GM18507 (cell line): Measurements from ENCODE around the gene WNT4.

Source experiments
- DNase-seq: peaks from one replicate; pipeline ENCODE4 v3.0.0; 2011; ENCODE audit warnings: low read depth; ENCODE audit not compliant: insufficient read length; ENCODE audit errors: extremely low spot score
- FAIRE-seq: peaks from 2 replicates; lab custom pipeline; 2011; peaks lifted over from hg19 to GRCh38; lab: Jason Lieb, UNC

Gene WNT4

DNA sequence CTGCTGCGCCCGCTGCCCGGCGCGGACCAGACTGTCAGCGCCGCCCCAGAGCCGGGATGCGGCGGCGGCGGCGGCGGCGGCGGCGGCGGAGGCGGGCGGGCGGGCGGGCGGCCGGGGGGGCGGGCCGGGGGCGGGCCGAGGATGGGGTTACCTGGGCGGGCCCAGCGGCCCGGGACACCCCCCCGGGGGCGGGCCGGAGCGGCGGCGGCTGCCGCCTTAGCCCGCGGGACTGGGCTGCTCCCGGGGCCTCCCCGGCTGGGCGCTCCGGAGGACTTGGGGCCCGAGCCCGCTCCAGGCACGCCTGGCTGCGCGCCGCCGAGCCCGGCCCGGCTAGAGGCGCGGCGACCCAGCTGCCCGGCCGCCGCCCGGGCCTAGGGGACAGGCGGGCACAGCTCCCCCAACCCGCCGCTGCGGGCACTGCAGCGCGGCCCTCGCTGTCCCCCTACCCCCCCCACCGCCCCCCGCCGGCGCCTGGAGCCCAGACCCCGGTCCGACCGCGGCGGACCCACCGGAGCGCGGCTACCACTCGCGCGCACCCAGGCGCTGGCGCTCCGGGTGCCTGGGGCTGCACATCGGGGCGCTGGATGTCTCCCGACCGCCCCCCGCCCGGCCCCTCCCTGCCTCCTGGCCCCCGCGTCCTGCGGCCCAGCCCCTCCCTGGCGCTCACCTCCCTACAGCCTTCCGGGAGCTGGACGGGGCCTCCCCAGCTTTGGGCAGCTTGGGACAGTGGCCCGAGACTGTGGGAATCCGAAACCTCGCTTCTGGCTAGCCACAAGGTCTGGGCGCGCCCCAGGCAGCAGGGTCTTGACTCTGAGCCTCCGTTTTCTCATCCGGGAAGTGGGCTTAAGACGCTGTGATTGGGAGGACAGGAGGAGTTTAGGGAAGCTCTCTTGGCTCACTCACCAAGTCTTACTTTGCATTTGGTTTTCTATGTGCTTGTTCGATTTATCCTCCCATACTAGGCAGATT is at the start of gene WNT4:
WNT4 (minus strand) TSS at position 33 of the 969 bp plus-strand sequence. CDS start 175 bp downstream, outside the sequence.
- DNase-seq (peak; percentile 40), FAIRE-seq (no peak)

DNA sequence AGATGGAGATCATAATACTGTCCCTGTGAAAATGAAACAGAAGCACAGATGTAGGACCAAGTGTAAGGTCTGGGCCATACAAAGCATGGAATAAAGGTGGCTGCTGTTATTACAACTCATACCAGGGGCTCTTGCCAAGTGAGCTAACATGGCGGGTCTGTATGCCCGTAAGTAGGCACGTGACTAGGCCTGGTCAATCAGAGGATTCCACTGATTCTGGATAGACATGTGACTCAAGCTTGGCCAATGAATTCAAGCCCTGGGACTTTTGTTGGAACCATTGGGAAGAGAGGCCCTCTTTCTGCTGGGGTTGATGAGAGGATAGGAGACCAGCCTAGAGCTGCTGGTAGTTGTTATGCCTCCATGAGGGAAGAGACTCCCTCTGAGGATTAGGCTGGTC is 47.8 kb upstream of the WNT4 start:
- FAIRE-seq (no peak), DNase-seq (no peak)

GRCh38 chr1:22190251-22190650 is 47.4 kb upstream of the WNT4 start:
- FAIRE-seq (no peak), DNase-seq (no peak)

- FAIRE-seq: no peak
Measured at GRCh38 chr1:22189619-22190018, 46.7 kb upstream of the WNT4 start.

DNA sequence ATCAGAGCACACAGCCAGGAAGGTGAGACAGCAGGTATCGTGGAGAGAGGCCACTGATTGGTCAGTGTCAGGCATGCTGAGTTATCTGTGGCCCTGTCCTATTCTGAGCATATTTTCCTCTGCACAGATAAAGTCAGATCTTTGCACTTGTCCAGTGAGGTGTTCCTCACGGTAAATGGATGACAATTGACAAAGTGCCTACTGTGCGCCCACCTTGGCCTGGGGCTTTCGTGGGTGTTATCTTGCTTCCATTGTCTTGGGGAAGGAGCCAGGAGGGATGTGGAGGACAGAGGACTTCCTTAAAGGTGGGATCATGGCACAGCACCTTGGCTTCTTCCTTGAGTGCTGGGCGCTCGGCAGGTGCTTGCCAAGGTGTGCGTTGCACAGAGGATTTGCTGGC is 46.0 kb upstream of the WNT4 start:
- no peak for FAIRE-seq

More at GRCh38 chr1:22189619-22190018, 46.7 kb upstream of the WNT4 start:
- DNase-seq: no peak

DNA sequence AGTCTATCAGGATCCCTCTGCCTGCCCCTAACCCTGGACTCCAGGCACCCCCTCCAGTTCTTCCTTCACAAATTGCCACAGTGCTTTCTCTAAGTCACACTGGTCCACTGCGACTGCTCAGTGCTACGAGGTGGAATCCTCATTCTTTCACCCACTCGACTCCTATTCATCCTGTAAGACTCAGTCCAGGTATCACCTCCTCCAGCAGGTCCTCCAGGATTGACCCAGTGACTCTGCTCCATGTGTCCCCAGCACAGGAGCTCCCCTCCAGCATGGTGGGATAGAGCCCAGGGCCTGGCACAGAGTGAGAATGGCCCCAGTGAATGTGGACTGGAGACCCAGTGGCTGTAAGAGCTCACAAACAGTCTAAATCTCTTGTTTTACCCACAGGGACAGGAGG is 45.5 kb upstream of the WNT4 start:
- FAIRE-seq (no peak), DNase-seq (no peak)

More for the DNA sequence above, 46.0 kb upstream of the WNT4 start:
- no peak for DNase-seq

DNA sequence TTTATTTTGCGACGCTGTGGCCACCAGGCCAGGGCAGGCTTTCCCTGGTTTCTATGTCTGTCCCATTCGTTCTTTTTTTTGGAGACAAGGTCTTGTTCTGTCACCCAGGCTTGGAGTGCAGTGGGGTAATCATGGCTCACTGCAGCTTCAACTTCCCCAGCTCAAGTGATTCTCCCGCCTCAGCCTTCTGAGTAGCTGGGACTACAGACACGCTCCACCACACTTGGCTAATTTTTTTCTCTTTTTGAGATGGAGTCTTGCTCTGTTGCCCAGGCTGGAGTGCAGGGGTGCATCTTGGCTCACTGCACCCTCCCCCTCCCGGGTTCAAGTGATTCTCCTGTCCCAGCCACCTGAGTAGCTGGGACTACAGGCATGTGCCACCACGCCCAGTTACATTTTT is 43.4 kb upstream of the WNT4 start:
- DNase-seq (no peak), FAIRE-seq (no peak)

DNA sequence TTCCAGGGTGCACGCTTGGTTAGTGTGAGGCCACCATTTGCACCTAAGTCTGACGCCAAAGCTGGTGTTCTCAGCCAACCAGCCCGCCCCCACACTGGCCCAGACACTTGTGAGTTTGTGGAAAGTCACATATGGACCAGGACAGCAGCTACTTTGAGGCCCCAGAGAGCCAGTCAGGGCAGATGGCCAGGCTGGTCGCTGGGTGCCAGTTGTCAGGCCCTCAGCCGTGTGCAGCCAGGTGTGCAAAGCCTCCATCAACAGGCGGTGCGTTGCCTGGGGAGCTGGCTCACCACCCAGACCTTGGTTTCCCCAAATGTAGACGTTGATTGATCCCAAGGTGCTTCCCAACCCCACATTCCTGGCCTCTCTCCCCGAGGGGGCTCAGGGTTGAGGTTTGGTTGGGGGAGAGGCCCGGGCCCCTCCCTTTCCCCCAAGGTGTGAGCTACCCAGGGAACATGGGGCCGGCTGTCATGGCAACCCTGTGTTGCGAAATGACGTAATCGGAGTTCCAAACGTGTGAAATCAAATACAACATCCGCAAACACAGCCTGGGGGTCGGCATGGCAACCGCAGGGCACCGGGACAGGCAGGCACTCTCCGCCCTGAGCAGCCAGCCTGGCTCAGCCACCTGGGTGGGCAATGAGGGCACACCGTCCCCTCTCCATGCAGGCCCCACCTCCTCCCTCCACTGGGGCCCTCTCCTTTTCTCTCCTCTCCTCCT is 42.2 kb upstream of the WNT4 start:
- no peak for FAIRE-seq
- no peak for DNase-seq

DNA sequence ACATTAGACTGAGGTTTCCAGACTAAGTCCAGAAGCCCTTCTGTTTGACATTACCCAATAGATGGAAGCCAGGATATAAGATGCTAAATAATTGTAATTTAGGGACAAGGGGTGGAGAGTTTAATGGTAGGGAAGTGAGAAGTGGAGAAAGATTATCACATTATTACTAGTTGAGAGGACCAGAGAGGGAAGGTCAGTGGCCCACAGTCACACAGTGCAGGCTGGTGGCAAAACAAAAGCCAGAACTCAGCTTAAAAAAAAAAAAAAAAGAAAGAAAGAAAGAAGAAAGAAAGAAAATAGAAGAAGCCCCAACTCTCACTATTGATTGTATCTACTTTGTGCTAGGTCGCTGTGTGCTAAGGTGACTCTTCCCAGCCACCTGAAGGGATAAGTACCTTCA is 41.6 kb upstream of the WNT4 start:
- FAIRE-seq (no peak), DNase-seq (no peak)

- DNase-seq: no peak
- no peak for FAIRE-seq
Measured at GRCh38 chr1:22182715-22183114, 39.8 kb upstream of the WNT4 start.

- no peak for DNase-seq
Measured at GRCh38 chr1:22179197-22179803, 36.4 kb upstream of the WNT4 start.

DNA sequence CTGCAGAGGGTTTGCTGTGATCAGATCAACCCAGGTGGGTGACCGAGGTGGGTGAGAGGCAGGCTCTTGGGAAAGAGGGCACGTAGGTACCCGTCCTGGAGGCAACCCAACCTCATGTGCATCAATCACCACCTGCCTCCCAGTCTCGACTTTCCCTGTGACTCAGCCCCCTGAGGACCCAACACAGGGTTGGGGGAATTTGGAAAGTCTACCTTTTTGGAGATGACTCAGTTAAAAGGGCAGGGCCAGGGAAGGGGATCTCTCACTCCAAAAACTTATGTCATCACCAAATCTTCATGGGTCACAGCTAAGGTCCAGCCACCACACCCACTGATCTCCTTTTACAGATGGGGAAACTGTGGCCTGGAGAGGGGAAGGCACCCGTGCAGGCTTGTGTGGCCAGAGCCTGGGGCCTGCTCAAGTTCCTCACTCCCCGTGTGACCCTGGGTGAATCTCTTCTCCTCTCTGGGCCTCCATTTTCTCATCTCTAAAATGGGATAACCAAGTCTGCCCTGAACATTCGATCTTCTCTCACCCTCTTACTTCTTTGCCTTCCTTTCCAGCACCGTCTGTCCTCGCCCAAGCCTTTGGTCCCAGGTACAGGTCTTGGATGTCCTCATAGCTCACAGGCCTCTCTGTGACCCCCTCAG is 34.6 kb upstream of the WNT4 start:
- no peak for DNase-seq
- peak; percentile 46 for FAIRE-seq

More at GRCh38 chr1:22179197-22179803, 36.4 kb upstream of the WNT4 start:
- no peak for FAIRE-seq

GRCh38 chr1:22176258-22176657 is 33.4 kb upstream of the WNT4 start:
- DNase-seq (no peak), FAIRE-seq (no peak)

DNA sequence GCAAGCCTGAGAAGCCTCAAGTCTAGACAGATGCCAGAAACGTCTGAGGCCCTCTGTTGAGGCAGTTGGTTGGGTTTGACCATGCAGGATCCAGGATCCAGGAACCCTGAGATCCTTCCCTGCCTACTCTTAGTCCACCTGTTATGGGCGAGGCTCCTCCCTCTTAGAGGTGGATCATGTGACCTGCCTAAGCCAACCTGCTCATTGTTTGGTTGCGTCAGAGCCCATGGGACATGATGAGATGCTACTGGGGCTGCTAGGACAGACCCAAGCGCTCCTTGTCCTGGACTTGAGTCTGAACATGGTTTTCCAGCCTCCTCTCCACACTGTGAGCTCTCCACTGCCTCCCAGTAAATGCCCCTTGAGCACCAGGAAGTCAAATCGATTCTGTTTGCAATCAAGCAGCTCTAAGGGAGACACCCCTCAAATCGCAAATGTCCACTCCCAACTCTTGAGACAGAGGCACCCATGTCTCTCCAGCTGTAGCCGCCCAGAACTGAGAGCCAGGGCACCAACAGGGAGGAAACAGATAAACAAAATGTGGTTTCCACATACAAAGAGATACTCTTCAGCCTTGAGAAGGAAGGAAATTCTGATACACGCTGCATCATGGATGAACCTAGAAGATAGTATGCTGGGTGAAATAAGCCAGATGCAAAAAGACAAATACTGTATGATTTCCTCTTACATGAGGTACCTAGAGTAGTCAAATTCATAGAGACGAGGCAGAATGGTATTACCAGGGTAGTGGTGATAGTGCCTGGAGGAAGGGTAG is 31.7 kb upstream of the WNT4 start:
- FAIRE-seq: no peak

DNA sequence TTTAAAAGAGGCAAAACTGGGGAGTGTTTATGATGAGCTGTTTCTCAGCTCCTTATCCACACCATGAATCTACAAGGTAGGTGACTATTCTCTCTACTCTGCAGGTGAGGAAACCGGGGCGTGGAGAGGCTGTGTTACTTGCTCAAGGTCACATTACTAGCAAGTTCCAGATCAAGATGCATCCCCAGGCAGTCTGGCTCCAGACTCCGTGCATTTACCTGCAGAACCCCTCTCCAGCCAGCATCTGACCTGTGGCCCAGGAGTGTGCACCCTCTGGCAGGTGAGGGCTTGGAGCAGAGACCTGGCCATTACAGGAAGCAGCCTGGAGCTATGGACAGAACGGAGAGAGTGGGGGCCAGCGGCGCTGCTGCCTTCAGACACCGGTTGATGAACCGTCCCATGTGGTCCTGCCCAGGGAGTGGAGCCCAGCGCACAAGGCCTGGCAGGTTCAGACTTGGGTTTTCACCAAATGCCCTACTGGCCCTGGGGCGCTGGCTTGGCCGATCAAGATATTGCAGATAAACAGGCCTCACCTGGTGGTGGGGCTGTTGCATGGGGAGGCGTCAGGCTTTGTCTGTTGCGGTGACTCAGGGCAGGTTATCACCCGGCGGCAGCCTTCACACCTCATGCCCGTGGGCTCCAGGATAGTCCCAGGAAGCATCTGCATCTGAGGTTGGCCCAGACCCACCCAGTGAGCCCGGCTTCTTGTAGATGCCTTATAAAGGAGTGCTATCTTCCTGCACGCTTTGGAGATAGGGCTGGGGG is 29.2 kb upstream of the WNT4 start:
- FAIRE-seq: no peak
- no peak for DNase-seq

More for the DNA sequence above, 31.7 kb upstream of the WNT4 start:
- DNase-seq: no peak

DNA sequence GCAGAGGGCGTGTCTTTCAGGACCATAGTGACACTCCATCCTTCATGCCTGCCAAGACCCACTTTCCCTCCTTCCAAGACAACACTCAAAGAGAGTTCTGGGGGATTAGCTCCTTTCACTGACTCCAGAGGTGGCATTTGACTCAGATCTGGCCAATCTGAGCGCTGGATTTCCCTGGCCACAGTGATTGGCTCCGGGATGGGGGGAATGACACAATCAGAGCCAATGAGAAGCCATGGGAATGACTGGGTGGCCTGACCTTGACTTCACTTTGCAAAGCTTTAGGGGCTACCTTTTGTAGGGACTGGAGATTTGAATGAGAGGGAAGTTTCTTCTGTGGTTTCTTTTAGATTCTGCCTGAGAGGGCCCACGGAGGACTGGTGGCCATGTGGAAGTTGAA is 26.9 kb upstream of the WNT4 start:
- FAIRE-seq: no peak
- no peak for DNase-seq

DNA sequence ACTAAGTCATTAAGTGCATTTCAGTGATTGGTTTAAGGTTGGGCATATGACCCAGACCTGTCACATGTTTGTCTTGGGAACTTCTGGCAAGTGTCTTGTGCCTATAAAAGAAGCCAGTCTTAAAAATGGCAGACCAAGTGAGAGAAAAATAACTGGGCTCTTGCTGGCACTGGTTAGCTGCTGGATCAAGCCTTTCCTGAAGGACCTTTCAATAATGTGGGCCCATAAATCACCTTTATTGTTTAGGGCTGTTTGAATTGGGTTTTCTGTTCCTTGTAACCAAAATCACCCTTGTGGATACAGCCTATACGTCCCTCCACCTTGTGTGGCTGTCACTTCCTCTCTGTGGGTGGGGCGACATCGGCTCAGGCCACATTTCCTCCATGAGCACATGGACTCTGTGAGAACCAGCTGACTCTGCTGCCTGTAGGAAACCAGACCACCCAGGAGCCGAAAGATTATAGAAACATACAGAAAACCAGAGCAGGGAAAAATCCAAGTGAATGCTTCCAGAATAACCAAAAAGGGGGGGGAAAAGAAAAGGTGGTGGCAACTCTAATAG is 25.6 kb upstream of the WNT4 start:
- FAIRE-seq: no peak
- DNase-seq: no peak

- DNase-seq (no peak), FAIRE-seq (no peak)
Measured at GRCh38 chr1:22166439-22166838, 23.5 kb upstream of the WNT4 start.
